ENCODE data around the gene MXRA8. TPM values are rescaled to one million over a fixed set of nuclear protein-coding genes. Genes with fewer than 3 reads are reported as not detected.

The MXRA8 gene
- total RNA-seq, 4 donors from 2014 or later, result 78.2 to 147 (median 83.3) TPM

DNA sequence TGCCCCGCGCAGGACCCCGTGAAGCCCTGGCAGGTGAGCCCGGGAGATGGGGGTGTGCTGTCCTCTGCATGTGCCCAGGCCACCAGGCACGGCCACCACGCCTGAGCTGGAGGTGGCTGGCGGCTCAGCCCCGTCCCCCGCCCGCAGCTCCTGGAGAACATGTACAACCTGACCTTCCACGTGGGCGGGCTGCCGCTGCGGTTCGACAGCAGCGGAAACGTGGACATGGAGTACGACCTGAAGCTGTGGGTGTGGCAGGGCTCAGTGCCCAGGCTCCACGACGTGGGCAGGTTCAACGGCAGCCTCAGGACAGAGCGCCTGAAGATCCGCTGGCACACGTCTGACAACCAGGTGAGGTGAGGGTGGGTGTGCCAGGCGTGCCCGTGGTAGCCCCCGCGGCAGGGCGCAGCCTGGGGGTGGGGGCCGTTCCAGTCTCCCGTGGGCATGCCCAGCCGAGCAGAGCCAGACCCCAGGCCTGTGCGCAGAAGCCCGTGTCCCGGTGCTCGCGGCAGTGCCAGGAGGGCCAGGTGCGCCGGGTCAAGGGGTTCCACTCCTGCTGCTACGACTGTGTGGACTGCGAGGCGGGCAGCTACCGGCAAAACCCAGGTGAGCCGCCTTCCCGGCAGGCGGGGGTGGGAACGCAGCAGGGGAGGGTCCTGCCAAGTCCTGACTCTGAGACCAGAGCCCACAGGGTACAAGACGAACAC, 25.4 kb downstream of the MXRA8 start:
- ATAC-seq (ENCODE audit: low FRiP score), result no peak
- TF ChIP-seq, protein P1, sequence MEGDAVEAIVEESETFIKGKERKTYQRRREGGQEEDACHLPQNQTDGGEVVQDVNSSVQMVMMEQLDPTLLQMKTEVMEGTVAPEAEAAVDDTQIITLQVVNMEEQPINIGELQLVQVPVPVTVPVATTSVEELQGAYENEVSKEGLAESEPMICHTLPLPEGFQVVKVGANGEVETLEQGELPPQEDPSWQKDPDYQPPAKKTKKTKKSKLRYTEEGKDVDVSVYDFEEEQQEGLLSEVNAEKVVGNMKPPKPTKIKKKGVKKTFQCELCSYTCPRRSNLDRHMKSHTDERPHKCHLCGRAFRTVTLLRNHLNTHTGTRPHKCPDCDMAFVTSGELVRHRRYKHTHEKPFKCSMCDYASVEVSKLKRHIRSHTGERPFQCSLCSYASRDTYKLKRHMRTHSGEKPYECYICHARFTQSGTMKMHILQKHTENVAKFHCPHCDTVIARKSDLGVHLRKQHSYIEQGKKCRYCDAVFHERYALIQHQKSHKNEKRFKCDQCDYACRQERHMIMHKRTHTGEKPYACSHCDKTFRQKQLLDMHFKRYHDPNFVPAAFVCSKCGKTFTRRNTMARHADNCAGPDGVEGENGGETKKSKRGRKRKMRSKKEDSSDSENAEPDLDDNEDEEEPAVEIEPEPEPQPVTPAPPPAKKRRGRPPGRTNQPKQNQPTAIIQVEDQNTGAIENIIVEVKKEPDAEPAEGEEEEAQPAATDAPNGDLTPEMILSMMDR (IDR thresholded peaks at IDR 0.05), result no peak
- DNase-seq (ENCODE audit: low spot score), result no peak

DNA sequence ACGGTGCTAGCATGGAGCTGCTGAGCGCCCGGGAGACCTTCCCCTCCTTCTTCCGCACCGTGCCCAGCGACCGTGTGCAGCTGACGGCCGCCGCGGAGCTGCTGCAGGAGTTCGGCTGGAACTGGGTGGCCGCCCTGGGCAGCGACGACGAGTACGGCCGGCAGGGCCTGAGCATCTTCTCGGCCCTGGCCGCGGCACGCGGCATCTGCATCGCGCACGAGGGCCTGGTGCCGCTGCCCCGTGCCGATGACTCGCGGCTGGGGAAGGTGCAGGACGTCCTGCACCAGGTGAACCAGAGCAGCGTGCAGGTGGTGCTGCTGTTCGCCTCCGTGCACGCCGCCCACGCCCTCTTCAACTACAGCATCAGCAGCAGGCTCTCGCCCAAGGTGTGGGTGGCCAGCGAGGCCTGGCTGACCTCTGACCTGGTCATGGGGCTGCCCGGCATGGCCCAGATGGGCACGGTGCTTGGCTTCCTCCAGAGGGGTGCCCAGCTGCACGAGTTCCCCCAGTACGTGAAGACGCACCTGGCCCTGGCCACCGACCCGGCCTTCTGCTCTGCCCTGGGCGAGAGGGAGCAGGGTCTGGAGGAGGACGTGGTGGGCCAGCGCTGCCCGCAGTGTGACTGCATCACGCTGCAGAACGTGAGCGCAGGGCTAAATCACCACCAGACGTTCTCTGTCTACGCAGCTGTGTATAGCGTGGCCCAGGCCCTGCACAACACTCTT, 26.2 kb downstream of the MXRA8 start:
- TF ChIP-seq, protein P1 (IDR thresholded peaks at IDR 0.05), result no peak
- ATAC-seq (ENCODE audit: low FRiP score), result no peak
- no peak for DNase-seq (ENCODE audit: low spot score)

DNA sequence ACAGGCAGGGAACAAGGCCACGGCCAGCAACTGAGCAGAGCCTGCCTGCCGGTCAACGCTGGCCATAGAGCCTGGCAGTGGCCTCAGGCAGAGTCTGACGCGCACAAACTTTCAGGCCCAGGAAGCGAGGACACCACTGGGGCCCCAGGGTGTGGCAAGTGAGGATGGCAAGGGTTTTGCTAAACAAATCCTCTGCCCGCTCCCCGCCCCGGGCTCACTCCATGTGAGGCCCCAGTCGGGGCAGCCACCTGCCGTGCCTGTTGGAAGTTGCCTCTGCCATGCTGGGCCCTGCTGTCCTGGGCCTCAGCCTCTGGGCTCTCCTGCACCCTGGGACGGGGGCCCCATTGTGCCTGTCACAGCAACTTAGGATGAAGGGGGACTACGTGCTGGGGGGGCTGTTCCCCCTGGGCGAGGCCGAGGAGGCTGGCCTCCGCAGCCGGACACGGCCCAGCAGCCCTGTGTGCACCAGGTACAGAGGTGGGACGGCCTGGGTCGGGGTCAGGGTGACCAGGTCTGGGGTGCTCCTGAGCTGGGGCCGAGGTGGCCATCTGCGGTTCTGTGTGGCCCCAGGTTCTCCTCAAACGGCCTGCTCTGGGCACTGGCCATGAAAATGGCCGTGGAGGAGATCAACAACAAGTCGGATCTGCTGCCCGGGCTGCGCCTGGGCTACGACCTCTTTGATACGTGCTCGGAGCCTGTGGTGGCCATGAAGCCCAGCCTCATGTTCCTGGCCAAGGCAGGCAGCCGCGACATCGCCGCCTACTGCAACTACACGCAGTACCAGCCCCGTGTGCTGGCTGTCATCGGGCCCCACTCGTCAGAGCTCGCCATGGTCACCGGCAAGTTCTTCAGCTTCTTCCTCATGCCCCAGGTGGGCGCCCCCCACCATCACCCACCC, 27.0 kb downstream of the MXRA8 start, which contains the start of gene TAS1R3:
Gene TAS1R3, plus strand, starts transcription at position 213 of the 898 bp plus-strand sequence. Its CDS starts 66 bp downstream, at position 279.
- TF ChIP-seq, protein P1 (IDR thresholded peaks at IDR 0.05), result no peak

DNA sequence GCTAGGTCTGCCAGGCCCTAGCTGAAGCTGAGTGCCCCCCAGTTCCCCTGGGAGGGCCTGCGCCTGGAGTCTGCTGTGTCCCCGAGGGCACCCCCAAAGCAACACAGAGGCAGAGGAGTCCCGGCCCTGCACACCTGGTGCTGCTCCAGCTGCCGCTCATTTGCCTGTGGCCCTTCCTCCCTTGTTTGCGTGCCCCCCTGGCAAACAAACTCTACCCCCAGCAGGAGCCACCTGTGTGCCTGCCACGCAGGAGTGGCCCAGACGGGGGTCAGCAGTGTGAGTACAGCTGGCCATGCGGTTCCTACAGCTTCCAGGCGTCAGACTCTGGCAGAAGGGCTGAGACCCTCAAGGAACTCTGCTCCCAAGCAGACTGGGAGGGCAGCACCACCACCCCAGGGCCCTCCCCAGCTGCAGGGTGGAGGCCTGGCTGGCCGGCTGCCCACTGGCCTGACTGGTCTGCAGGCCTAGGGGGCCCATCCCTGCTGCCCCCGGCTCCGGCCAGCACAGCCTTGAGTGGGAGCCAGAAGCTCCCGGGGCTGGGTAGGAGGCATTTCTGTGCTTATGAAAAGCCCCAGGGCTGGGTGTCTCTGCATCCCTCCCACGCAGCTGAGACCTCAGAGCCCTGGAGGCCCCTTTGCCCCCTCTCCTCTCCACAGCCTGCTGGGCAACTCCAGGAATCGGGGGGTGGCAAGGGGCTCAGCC, 27.8 kb downstream of the MXRA8 start:
- TF ChIP-seq, protein P1 (IDR thresholded peaks at IDR 0.05), result no peak
- DNase-seq (ENCODE audit: low spot score) (no peak), ATAC-seq (ENCODE audit: low FRiP score) (no peak)

More for the DNA sequence above, 27.0 kb downstream of the MXRA8 start, which contains the start of gene TAS1R3:
- ATAC-seq (ENCODE audit: low FRiP score), result no peak
- no peak for DNase-seq (ENCODE audit: low spot score)

DNA sequence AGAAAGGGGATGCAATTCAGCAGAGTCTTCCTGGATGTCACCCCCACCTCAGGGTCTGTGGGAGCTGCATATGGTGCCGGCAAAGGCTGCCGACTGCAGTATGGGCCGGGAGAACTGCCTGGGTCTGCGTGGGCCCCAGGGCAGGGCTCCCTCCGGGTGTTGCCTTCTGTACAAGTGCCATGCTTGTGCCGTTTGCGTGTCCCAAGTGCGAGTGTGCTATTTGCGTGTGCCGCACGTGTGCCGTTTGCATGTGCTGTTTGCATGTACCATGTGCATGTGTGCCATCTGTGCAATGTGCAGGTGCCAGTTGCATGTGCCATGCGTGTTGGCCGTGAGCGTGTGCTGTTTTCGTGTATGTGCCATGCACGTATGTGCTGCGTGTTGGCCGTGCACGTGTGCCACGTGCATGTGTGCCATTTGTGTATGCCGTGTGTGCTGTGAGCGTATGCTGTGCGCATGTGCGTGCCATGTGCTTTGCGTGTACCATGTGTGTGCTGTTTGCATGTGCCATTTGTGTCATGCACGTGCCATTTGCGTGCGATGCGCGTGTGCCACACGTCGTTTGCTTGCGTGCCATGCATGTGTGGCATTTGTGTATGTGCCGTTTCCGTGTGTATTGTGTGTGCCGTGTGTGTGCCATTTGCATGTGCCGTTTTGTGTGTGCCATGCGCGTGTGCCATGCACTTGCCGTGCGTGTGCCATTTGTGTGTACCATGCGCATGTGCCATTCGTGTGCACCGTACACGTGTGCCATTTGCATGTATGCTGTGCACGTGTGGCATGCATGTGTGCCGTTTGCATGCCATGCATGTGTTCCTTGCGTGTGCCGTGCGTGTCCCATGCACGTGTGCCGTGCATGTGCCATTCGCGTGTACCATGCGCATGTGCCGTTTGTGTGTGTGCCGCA, 28.8 kb downstream of the MXRA8 start:
- no peak for DNase-seq (ENCODE audit: low spot score)
- TF ChIP-seq, protein P1 (IDR thresholded peaks at IDR 0.05), result no peak
- no peak for ATAC-seq (ENCODE audit: low FRiP score)
